OCI-LY3 (cell line): ENCODE data around the gene SHISAL2A.

Source experiments
- CTCF ChIP-seq: fragments of 200-600, 300-600 bp; sonication (generic); IDR thresholded peaks from 2 replicates; pipeline ENCODE4 v1.5.1; 2014; ENCODE audit warnings: antibody characterized with exemption, low read length, low read depth
- EZH2phosphoT487 ChIP-seq: fragments of 200-600 bp; shearing (Covaris generic); IDR thresholded peaks from 2 replicates; pipeline ENCODE4 v1.6.1; 2018; ENCODE audit warnings: antibody characterized with exemption, mixed run types, low read depth

- TF ChIP-seq CTCF (no peak), EZH2phosphoT487 (no peak)
Measured at GRCh38 chr1:52613636-52614373, 19.2 kb upstream of the SHISAL2A start.
